Heart left ventricle (tissue), 16 donors: ENCODE data around the gene AVPR2. TPM values are rescaled to one million over a fixed set of nuclear protein-coding genes. Genes with fewer than 3 reads are reported as not detected.

Experiments used
- ATAC-seq, 4 donors: fragments of 200-7000 bp; cut with Tn5 transposase; one replicate each; pipeline ENCODE4 v1.9.1; 2020 to 2022; ENCODE audit warnings: moderate library complexity in 4 of 4, mild to moderate bottlenecking in 3 of 4, moderate number of reproducible peaks in 1 of 4
- DNase-seq, 5 donors: peaks; one replicate each; pipeline ENCODE4 v3.0.0-alpha.2; 2020
- H3K27ac ChIP-seq, 12 donors: fragments of 200-600 bp; sonication (generic) in 4 of 12; one replicate each; pipeline versions ENCODE4 v1.5.0 to v1.8.0; 2016 to 2022; ENCODE audit warnings: mild to moderate bottlenecking in 2 of 12
- H3K27me3 ChIP-seq, 9 donors: fragments of 200-600 bp; sonication (generic) in 2 of 9; one replicate each; pipeline versions ENCODE4 v1.5.1 to v1.8.0; 2016 to 2022; ENCODE audit warnings: mild to moderate bottlenecking in 3 of 9
- H3K36me3 ChIP-seq, 9 donors: fragments of 200-600 bp; sonication (generic) in 2 of 9; one replicate each; pipeline versions ENCODE4 v1.5.0 to v1.8.0; 2018 to 2022; ENCODE audit warnings: mild to moderate bottlenecking in 2 of 9
- H3K4me1 ChIP-seq, 12 donors: fragments of 200-600 bp; sonication (generic) in 4 of 12; one replicate each; pipeline versions ENCODE4 v1.5.0 to v1.8.0; 2016 to 2022; ENCODE audit warnings: mild to moderate bottlenecking in 3 of 12
- H3K4me3 ChIP-seq, 12 donors: fragments of 200-600 bp; sonication (generic) in 4 of 12; one replicate each; pipeline versions ENCODE4 v1.5.0 to v1.8.0; 2017 to 2022; ENCODE audit warnings: mild to moderate bottlenecking in 9 of 12, moderate library complexity in 4 of 12
- H3K9me3 ChIP-seq, 12 donors: fragments of 200-600 bp; sonication (generic) in 4 of 12; one replicate each; pipeline versions ENCODE4 v1.5.0 to v1.8.0; 2016 to 2022; ENCODE audit warnings: mild to moderate bottlenecking in 1 of 12
- CTCF ChIP-seq, 12 donors: fragments of 200-600 bp; sonication (generic) in 4 of 12; IDR thresholded peaks; one replicate each; pipeline versions ENCODE4 v1.5.0 to v1.8.0; 2018 to 2022; ENCODE audit warnings: antibody characterized with exemption in 12 of 12, mild to moderate bottlenecking in 5 of 12
- POLR2A ChIP-seq, 2 donors: fragments of 450-650 bp; IDR thresholded peaks; one replicate each; pipeline ENCODE4 v1.6.1; 2017; ENCODE audit warnings: antibody characterized with exemption in 2 of 2, mild to moderate bottlenecking in 2 of 2, moderate library complexity in 2 of 2
- WGBS, 4 donors: extraction: QIAGEN DNeasy Blood & Tissue Kit in 2 of 4; methylation state at CpG; one replicate each; pipeline versions ENCODE4 v1.1.5 to v1.1.7; 2013 to 2018; 5-methylcytosine and 5-hydroxymethylcytosine counted together
- intact Hi-C, 10 donors: fragments of 100-400 bp; cut with DNase I; formaldehyde crosslinking; loops; one replicate each; pipeline versions ENCODE4 v1.11.1 to v1.14.2; 2022
- polyA plus RNA-seq, 2 donors: library from polyadenylated mRNA; stranded (reverse); fragments of 200-250 nt; gene quantifications; one replicate each; pipeline ENCODE4 v1.2.3, GENCODE V29; 2013
- total RNA-seq, 9 donors: library from RNA; depleted of rRNA in 2 of 9; stranded (reverse); fragments of >200 nt in 2 of 9; fragmentation: NEBNext Ultra II Directional in 3 of 9; extraction: Animal tissue kit (Norgen Biotek cat#: 25700) in 3 of 9; gene quantifications; one replicate each; pipeline versions ENCODE4 v1.1.0 to v1.2.4, GENCODE V29; 2016 to 2023
- donor health status: ischemic (EF 13 %, LVEDD 7.1; RV severe dilation, severe dysfunction).
- donor health status: healthy with polysubstance abuse.
- donor health status: DM: no; HTN: yes; CAD: no.
- donor health status: DM: no; HTN: no; CAD: no.
- donor health status: ischemic (EF 25% LVEDD 6.9; RV normal size, moderate dysfunction).
- donor health status: ischemic (EF 25% LVEDD 5.7; RV mildly dilated, moderate dysfunction).
- donor health status: healthy.
- donor health status: DM: yes; HTN: yes; CAD: no.
- donor health status: ischemic (EF 35%, LVEDD 5.7; RV mildly dilated, moderate dysfunction).
- donor health status: nonischemic (EF 11% LVEDD 7.7; RV severe dilation, severe dysfunction).
- donor health status: DM: yes; HTN: yes; CAD: no.
- donor health status: PGD.
- donor health status: ischemic (EF 29% LVEDD 5.4; RV normal size, mild dysfunction).
- donor health status: nonischemic (EF 23%, LVEDD 6.1; RV moderate dilation, normal function).

AVPR2 gene
- total and polyA plus RNA-seq, 11 donors: 2.2 to 10.5 (median 3.1) TPM

- WGBS, 4 donors: 83 to 89% (median 88%) methylated on average over 28 to 31 of the region's 31 CpGs
- TF ChIP-seq CTCF (IDR thresholded peaks at IDR 0.05) (no peak), POLR2A (IDR thresholded peaks at IDR 0.05) (no peak)
- H3K4me1 ChIP-seq: peaks cover 0 to 63% (median 22%) of the 10 kb centered on the region in 12 donors
These were observed 25.8 kb downstream of the AVPR2 start for GRCh38 chrX:153930011-153930910.

DNA sequence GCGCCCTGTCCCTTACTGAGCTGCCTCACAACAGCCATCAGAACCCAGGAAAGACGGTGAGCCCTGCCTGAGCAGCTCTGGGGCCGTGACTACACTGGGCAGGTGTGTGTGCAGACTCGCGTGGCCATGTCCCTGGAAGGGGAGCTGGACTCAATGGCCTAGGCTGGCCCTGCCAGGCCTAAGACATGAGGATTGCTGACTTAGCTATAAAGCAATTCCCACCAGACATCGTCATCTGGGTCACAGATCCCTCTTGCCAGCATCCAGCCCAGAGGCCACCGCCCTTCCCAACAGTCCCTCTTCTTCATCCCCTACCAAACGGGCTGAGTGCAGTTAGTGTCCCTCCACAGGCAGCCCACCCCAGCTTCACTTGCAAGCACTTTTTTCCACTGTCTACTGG is 26.7 kb downstream of the AVPR2 start:
- 88 to 95% (median 89%) methylated on average over 8 of the region's 8 CpGs for WGBS, 4 donors

More at GRCh38 chrX:153930011-153930910, 25.8 kb downstream of the AVPR2 start:
- no peaks in the 10 kb centered on the region for H3K9me3 ChIP-seq
- peaks cover 0 to 7% (median 0%) of the 10 kb centered on the region in 9 donors for H3K27me3 ChIP-seq
- H3K27ac ChIP-seq: peak overlapping the region in 9 of 12 donors; percentile 32 to 100 (median 75)
- ATAC-seq (no peak), DNase-seq (no peak)
- intact Hi-C loops: no loop called here
- no peak overlapping the region for H3K4me3 ChIP-seq
- peaks cover 0 to 41% (median 19%) of the 10 kb centered on the region in 9 donors for H3K36me3 ChIP-seq

GRCh38 chrX:153931748-153932147 is 27.3 kb downstream of the AVPR2 start:
- DNase-seq (no peak), ATAC-seq (no peak)
- intact Hi-C loops: no loop called here
- Histone ChIP-seq H3K9me3 (no peaks in the 10 kb centered on the region), H3K4me3 (no peak overlapping the region), H3K4me1 (peaks cover 0 to 50% (median 15%) of the 10 kb centered on the region in 12 donors), H3K27ac (no peak overlapping the region), H3K27me3 (no peaks in the 10 kb centered on the region), H3K36me3 (peaks cover 0 to 41% (median 19%) of the 10 kb centered on the region in 9 donors)
- 86 to 95% (median 94%) methylated on average over 13 of the region's 13 CpGs for WGBS, 4 donors
- no peak for TF ChIP-seq POLR2A (IDR thresholded peaks at IDR 0.05)
- TF ChIP-seq CTCF (IDR thresholded peaks at IDR 0.05): no peak

More for the DNA sequence above, 26.7 kb downstream of the AVPR2 start:
- no peak for DNase-seq
- H3K4me1 ChIP-seq: peaks cover 0 to 56% (median 20%) of the 10 kb centered on the region in 12 donors
- no peak overlapping the region for H3K27ac ChIP-seq
- peaks cover 0 to 41% (median 19%) of the 10 kb centered on the region in 9 donors for H3K36me3 ChIP-seq
- no peak overlapping the region for H3K4me3 ChIP-seq
- no peak for TF ChIP-seq CTCF (IDR thresholded peaks at IDR 0.05)
- no peak for TF ChIP-seq POLR2A (IDR thresholded peaks at IDR 0.05)
- peaks cover 0 to 3% (median 0%) of the 10 kb centered on the region in 9 donors for H3K27me3 ChIP-seq
- intact Hi-C loops: no loop called here
- no peak for ATAC-seq
- no peaks in the 10 kb centered on the region for H3K9me3 ChIP-seq

DNA sequence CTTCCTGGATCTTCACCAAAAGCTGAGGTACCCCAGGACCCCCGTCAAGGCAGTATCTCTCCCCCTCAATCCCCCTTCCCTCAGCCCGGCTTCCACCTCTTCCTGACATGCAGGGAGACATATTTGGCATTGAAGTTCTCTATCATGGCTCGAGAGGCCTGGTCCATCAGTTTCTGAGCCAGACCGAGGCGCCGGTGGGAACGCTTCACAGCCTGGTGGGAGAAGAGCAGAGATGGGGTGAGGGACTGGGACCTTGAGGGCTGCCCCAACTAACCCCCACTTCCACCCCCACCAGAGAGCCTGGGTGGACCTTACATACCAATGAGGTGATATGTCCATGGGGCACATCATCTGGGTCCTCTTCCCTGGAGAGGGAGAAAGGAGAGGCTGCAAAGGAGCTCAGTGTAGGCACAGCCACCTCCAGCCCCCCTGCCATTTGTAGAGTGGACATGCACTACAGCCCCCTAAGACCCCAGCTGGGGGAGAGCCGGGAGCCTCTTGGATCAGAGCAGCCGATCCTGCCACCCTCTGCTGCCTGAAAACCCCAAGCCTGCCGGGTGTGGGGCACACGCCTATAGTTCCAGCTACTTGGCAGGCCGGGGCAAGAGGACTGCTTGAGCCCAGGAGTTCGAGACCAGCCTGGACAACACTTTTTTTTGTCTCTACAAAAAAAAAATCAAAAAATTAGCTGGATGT is 27.9 kb downstream of the AVPR2 start:
- Histone ChIP-seq H3K9me3 (no peaks in the 10 kb centered on the region), H3K4me1 (peaks cover 0 to 44% (median 11%) of the 10 kb centered on the region in 12 donors), H3K27ac (no peak overlapping the region), H3K4me3 (no peak overlapping the region), H3K27me3 (no peaks in the 10 kb centered on the region), H3K36me3 (peaks cover 0 to 41% (median 19%) of the 10 kb centered on the region in 9 donors)
- intact Hi-C loops: no loop called here
- DNase-seq (no peak), ATAC-seq (no peak)
- 84 to 94% (median 92%) methylated on average over 12 to 13 of the region's 13 CpGs for WGBS, 4 donors
- TF ChIP-seq POLR2A (IDR thresholded peaks at IDR 0.05): no peak
- TF ChIP-seq CTCF (IDR thresholded peaks at IDR 0.05): no peak
